ENCODE results near the gene STUM.
A peak's percentile ranks its signal among the peaks of the same experiment; 100 is the strongest.
"Not testable (repeated sequence)": the region's sequence is repeated elsewhere in the genome, so short reads cannot be mapped to it uniquely, and the experiment has no call there.

The STUM gene

GRCh38 chr1:226604560-226605317 lies 56.2 kb downstream of the STUM start:
- peak; percentile 40 for DNase-seq (ENCODE audit: low spot score)

GRCh38 chr1:226605318-226605950 lies 56.9 kb downstream of the STUM start:
- DNase-seq (ENCODE audit: low spot score), result no peak

GRCh38 chr1:226606311-226607267 lies 58.0 kb downstream of the STUM start:
- peak; percentile 38 for DNase-seq (ENCODE audit: low spot score)

- no peak for DNase-seq (ENCODE audit: low spot score)
These were observed 58.7 kb downstream of the STUM start for GRCh38 chr1:226607268-226607660.

GRCh38 chr1:226607821-226608220 lies 59.3 kb downstream of the STUM start:
- no peak for DNase-seq (ENCODE audit: low spot score)

GRCh38 chr1:226608699-226609505 lies 60.3 kb downstream of the STUM start:
- peak; percentile 56 for DNase-seq (ENCODE audit: low spot score)

GRCh38 chr1:226609836-226610455 lies 61.4 kb downstream of the STUM start:
- DNase-seq (ENCODE audit: low spot score), result peak; percentile 54

GRCh38 chr1:226610671-226611070 lies 62.1 kb downstream of the STUM start:
- no peak for DNase-seq (ENCODE audit: low spot score)

GRCh38 chr1:226611301-226611700 lies 62.7 kb downstream of the STUM start:
- DNase-seq (ENCODE audit: low spot score), result no peak

GRCh38 chr1:226611980-226612379 lies 63.4 kb downstream of the STUM start:
- not testable (repeated sequence) for DNase-seq (ENCODE audit: low spot score)

GRCh38 chr1:226615876-226616275 lies 67.3 kb downstream of the STUM start:
- no peak for DNase-seq (ENCODE audit: low spot score)

GRCh38 chr1:226616636-226617035 lies 68.1 kb downstream of the STUM start:
- DNase-seq (ENCODE audit: low spot score), result no peak

GRCh38 chr1:226617109-226617508 lies 68.5 kb downstream of the STUM start:
- no peak for DNase-seq (ENCODE audit: low spot score)

- not testable (repeated sequence) for DNase-seq (ENCODE audit: low spot score)
These were observed 69.2 kb downstream of the STUM start for GRCh38 chr1:226617719-226618118.

GRCh38 chr1:226618380-226618779 lies 69.8 kb downstream of the STUM start:
- no peak for DNase-seq (ENCODE audit: low spot score)

GRCh38 chr1:226619031-226619430 lies 70.5 kb downstream of the STUM start:
- DNase-seq (ENCODE audit: low spot score), result no peak

- no peak for DNase-seq (ENCODE audit: low spot score)
These were observed 73.4 kb downstream of the STUM start for GRCh38 chr1:226622012-226622411.

- DNase-seq (ENCODE audit: low spot score), result peak; percentile 83
These were observed 76.0 kb downstream of the STUM start for GRCh38 chr1:226624526-226624925.

GRCh38 chr1:226625326-226625725 lies 76.8 kb downstream of the STUM start:
- no peak for DNase-seq (ENCODE audit: low spot score)

GRCh38 chr1:226625832-226626576 lies 77.4 kb downstream of the STUM start:
- no peak for DNase-seq (ENCODE audit: low spot score)
